Left ventricle myocardium inferior (tissue), 1 donor: ENCODE results near the gene STARD7. TPM values are rescaled to one million over a fixed set of nuclear protein-coding genes. Genes with fewer than 3 reads are reported as not detected.

Experiments used
- DNase-seq: peaks from one replicate; pipeline ENCODE4 v3.0.0-alpha.2; 2020
- H3K27ac ChIP-seq: fragments of 200-600 bp; replicated peaks from 2 replicates; pipeline ENCODE4 v1.8.0; 2021
- H3K27me3 ChIP-seq: fragments of 200-600 bp; 2 replicates; pipeline ENCODE4 v1.8.0; 2021; ENCODE audit warnings: low read depth
- H3K36me3 ChIP-seq: fragments of 200-600 bp; 2 replicates; pipeline ENCODE4 v1.8.0; 2021
- H3K4me1 ChIP-seq: fragments of 200-600 bp; 2 replicates; pipeline ENCODE4 v1.8.0; 2021
- H3K4me3 ChIP-seq: fragments of 200-600 bp; 2 replicates; pipeline ENCODE4 v1.8.0; 2021; ENCODE audit warnings: mild to moderate bottlenecking, moderate library complexity
- H3K9me3 ChIP-seq: fragments of 200-600 bp; replicated peaks from 2 replicates; pipeline ENCODE4 v1.8.0; 2021
- CTCF ChIP-seq: fragments of 200-600 bp; IDR thresholded peaks from 2 replicates; pipeline ENCODE4 v1.8.0; 2021; ENCODE audit warnings: antibody characterized with exemption, mild to moderate bottlenecking, borderline replicate concordance
- intact Hi-C: fragments of 100-400 bp; cut with micrococcal nuclease; formaldehyde crosslinking; loops from one replicate; pipeline ENCODE4 v1.11.0; 2022
- total RNA-seq: library from RNA; stranded (reverse); fragmentation: NEBNext Ultra II Directional; extraction: Animal tissue kit (Norgen Biotek cat#: 25700); gene quantifications from one replicate; pipeline ENCODE4 v1.2.1, GENCODE V29; 2021
- donor health status: DM: no; HTN: yes; CAD: no; lungs with severe emphysema.

The STARD7 gene
- total RNA-seq, 1 donor from 2014 or later: 174 TPM

- Histone ChIP-seq H3K27ac (peak overlapping the region; percentile 43), H3K9me3 (no peaks in the 10 kb centered on the region), H3K4me1 (peaks cover 46% of the 10 kb centered on the region), H3K27me3 (peaks cover 20% of the 10 kb centered on the region), H3K36me3 (no peaks in the 10 kb centered on the region), H3K4me3 (no peak overlapping the region)
- intact Hi-C loops: no loop called here
- TF ChIP-seq CTCF: no peak
- no peak for DNase-seq
Measured at GRCh38 chr2:96146881-96147592, 61.6 kb downstream of the STARD7 start.

GRCh38 chr2:96146153-96146880 lies 62.3 kb downstream of the STARD7 start:
- no peaks in the 10 kb centered on the region for H3K36me3 ChIP-seq
- H3K9me3 ChIP-seq: no peaks in the 10 kb centered on the region
- peak; percentile 49 for DNase-seq
- peaks cover 46% of the 10 kb centered on the region for H3K4me1 ChIP-seq
- H3K27ac ChIP-seq: peak overlapping the region; percentile 43
- H3K4me3 ChIP-seq: peak overlapping the region; percentile 65
- H3K27me3 ChIP-seq: peaks cover 20% of the 10 kb centered on the region
- intact Hi-C loops: no loop called here
- TF ChIP-seq CTCF: no peak

GRCh38 chr2:96145848-96146152 lies 62.8 kb downstream of the STARD7 start:
- Histone ChIP-seq H3K27me3 (peaks cover 20% of the 10 kb centered on the region), H3K9me3 (no peaks in the 10 kb centered on the region), H3K36me3 (no peaks in the 10 kb centered on the region), H3K4me1 (peaks cover 46% of the 10 kb centered on the region), H3K27ac (peak overlapping the region; percentile 43), H3K4me3 (peak overlapping the region; percentile 65)
- intact Hi-C loops: no loop called here
- no peak for TF ChIP-seq CTCF
- DNase-seq: no peak

- intact Hi-C loops: no loop called here
- Histone ChIP-seq H3K4me1 (peaks cover 46% of the 10 kb centered on the region), H3K9me3 (no peaks in the 10 kb centered on the region)
Measured at GRCh38 chr2:96145036-96145847, 63.4 kb downstream of the STARD7 start, which contains the start of gene DUSP2. DUSP2 (minus strand) TSS chr2:96145440; CDS start chr2:96145354, 86 bp downstream.

More at GRCh38 chr2:96145036-96145847, 63.4 kb downstream of the STARD7 start, which contains the start of gene DUSP2:
- peak; percentile 74 for DNase-seq
- peaks cover 20% of the 10 kb centered on the region for H3K27me3 ChIP-seq
- H3K4me3 ChIP-seq: peak within 1 kb of the TSS; percentile 65
- H3K36me3 ChIP-seq: no peaks in the 10 kb centered on the region
- no peak for TF ChIP-seq CTCF
- H3K27ac ChIP-seq: peak within 1 kb of the TSS; percentile 43
